HG03571 (cell line): Measurements from ENCODE around the gene ARHGEF26.

Experiments used
- ATAC-seq: cut with Tn5 transposase; IDR thresholded peaks from one replicate; pipeline ENCODE4 v1.9.1; 2021; ENCODE audit not compliant: unreplicated experiment

The ARHGEF26 gene

DNA sequence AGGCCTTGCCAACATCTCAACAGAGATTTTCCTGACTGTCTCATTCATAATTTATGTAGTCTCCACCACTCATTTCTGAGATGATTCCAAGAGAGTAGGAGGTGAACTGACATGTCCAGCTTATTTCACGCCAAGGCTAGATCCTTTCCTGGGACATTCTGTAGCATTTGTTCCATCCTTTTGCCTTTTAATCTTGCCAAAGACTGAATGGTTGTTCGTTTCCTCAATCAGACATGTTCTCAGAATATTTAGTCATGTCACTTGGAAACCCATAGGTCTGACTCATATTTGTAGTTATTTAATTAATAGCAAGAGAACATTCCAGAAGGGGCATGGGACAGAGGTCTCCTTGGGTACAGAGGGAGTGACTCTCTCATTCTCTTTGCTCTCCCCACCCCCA lies 122.2 kb downstream of the ARHGEF26 start:
- ATAC-seq, result no peak

DNA sequence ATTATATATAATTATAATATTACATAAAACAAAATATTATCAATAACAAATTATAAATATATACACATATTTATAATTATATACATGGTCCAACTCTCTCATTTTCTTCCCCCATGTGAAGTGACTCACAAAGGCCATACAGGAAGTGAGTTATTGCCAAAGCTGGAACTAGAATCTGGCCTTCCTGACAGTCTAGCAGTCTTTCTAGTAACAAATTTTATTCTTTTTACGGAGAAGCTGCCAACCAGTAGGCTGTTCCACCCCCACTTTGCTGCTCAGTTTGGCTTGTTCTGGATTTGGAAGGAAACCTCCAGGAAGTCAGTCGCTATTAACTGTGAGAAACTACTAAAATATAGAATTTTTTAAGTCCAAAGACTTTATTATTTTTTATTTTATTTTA lies 123.5 kb downstream of the ARHGEF26 start:
- ATAC-seq, result no peak

DNA sequence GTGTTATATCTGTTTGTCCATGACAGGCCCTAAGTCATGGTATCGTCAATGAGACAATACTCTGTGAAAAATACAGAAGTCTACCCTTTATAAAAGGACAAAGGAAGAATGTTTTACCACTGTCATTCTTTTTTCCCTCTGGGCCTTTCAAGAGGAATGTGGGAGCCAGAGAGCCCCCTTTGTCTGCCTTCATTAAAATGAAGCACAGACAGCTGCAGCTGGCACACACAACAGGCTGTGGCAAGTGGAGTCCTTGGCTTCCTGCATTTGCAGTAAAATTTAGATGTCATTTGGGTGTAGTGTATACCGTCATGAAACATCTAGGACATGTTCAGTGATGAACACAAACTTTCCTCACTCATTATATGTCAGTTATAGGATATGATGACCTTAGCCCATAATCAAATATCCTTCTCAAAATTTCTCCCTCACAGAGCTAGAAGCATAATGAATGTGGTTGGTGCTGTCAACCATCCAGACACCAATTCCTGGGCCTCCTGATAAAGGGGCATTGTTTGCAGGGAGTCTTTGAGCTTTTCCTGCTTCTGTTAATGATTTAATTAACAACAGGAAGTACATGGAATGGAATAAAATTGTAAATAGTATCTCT lies 126.7 kb downstream of the ARHGEF26 start:
- no peak for ATAC-seq

DNA sequence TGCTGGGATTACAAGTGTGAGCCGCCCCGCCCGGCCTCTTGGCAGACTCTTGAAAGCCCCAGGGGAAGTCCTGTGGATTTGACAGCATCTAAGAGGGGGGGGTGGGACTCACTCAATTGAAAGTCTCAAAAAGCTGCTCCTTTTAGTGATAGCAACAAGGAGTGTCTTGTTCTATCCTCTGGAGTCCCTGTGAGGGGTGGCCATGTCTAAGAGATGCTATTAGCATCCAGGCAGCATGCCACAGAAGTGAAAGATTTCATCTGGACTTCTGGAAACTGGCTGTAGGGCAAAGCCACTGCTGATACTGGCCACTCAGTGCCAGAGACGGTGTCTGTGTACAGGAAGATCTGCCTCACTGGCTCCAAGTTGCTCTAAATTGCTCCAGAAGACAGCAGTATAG lies 129.1 kb downstream of the ARHGEF26 start:
- ATAC-seq, result no peak

DNA sequence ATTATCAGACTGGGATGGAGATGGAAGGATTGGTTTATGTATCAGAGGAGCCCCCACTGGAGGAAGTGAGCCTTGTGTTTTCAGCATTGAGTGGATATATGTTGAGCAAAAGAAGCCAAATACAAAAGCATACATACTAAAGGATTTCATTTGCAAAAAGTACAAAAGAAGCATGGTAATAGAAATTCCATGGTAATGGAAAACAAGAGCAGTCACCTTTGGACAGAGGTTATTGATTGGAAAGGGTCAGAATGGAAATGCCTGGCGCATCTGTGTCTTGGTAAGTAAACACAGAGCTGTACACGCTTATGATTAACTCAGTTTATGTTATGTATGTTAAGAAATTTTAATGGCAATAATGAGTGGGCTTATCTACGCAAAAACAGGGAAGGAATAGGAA lies 130.4 kb downstream of the ARHGEF26 start:
- no peak for ATAC-seq

DNA sequence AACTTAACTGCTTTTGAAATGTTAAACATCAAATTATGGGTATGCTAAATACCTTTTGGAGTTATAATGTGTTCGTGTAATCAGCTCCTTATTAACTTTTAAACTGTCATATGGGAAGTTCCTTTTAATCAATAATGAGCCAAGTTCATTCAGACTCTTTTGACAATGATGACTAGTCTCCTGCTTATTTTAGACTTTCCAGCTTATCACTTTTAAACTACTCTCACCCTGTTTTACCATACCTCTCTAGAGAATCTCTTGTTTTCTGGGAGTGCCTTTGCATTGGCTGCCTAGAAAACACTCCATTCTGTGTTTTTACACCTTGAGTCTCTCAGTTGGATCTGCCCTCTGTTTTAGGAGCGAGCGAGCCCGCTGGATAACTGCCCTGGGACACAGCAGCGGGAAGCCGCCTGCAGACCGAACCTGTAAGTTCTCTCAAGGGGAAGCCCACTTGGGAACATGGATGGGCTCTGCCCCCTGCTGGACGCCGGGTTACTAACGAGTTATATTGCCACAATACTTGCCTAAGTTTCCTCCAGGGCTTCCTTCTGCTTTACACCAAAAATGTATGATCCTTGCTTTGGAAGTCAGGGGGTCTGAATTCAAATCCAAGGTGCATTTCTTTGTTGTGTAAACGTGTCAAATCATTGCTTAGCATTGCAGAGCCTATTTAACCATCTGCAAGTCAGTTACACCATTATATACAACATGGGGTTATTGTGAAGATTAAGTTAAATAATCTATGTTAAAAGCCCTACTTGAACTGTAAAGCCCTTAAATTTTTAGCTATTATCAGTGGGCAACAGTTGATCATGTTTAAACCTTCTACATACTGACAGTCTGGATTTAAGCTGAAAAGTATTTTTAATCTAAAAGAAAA lies 131.8 kb downstream of the ARHGEF26 start:
- peak; percentile 91 for ATAC-seq

DNA sequence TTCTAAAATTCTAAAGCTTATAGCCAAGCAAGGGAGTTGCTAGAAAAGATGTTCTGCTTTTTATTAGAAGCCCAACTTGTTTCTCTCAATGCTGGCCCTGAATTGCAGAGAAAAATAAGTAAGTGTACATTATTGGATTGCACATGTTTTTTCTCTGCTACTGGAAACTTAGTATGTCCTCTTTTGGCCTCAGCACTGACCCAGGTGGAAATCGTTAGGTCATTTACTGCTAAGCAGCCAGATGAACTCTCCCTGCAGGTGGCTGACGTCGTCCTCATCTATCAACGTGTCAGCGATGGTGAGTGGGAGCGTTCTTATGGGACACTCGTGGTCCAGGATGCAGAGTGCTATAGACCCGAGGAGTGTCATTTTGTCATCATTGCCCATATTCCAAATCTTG lies 133.3 kb downstream of the ARHGEF26 start:
- no peak for ATAC-seq

DNA sequence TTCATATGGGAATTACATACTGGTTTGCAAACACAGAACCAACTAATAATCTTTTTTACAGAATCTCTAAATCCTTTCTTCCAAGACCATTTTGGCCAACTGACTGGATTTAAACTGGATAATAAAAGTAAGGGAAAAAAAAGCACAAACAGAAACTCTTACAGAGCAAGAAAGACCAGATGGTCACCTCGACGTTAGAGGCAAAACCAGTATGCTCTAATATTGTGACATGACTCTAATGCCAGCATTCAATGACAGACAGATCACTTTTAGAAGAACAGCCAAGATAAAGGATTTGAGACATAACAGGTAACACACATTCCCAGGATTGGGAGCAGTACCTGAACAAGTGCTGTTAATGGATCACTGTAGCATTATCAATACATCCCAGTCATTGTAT lies 152.2 kb downstream of the ARHGEF26 start:
- ATAC-seq, result no peak

DNA sequence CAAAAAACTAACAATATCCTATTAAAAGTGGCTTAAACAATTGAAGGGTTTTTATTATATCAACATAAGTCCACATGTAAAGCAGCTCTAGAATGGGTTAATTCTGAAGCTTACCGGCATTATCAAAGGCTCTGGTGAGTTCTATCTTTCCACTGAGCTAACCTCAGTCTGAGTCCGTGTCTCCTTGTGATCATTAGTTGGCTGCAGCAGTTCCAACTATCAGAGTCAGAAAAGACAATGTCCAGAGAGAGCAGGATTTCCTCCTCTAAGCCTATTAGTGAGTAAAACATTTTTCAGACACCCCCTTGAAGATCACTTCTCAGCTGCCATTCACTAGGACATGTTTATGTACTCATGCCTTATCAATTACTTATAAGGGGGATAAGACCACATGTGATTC lies 153.2 kb downstream of the ARHGEF26 start:
- no peak for ATAC-seq

DNA sequence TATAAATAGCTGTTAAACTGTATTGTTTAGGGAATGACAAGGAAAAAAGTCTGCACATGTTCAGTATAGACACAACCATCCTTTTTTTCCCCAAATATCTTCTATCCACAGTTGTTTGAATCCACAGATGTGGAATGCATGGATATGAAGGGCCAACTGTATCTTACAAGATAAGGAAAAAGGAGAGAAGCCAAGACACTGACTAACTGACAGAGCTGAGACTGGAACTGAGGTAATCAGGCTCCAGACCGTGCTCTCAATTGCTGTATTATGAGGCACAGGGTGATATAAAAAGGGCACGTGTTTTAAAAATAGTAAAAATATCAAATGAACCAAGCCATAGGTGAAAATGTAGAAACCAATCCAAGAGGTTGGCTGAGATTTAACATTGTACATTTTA lies 154.1 kb downstream of the ARHGEF26 start:
- no peak for ATAC-seq

DNA sequence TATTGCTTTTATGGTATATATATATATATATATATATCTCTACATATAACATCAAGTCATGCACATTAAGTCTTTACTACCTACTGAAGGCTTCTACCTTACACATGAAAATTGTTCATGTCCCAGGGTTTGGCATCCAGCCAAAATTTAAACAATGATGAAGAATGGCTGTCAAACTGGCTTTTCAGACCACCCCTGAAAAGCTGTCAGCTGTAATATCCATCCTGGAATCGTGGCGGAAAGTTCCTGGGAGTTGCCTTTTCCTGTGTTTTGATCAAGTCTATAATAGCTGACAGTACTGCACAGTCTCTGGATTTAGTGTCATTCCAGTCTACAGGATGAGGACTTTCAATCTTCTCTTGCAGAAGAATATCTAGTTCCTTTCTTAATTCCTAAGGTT lies 154.8 kb downstream of the ARHGEF26 start:
- ATAC-seq, result no peak

DNA sequence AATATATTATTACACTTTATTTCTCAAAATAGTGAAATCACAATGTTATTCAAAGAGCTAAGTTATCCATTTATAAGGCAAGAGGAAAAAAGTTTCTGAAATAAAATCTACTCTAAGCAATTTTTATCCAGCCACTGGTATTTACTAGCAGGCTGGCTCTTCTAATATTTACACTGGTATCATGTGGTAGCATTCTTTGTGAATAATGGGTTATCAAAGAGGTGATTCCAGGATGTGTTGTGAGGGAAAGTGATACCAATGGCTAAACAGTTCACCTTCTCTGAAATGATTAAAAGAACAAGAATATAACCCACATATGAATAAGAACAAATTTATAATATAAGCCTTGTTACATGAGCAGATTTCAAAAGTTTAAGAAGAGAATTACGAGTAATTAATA lies 159.0 kb downstream of the ARHGEF26 start:
- no peak for ATAC-seq

DNA sequence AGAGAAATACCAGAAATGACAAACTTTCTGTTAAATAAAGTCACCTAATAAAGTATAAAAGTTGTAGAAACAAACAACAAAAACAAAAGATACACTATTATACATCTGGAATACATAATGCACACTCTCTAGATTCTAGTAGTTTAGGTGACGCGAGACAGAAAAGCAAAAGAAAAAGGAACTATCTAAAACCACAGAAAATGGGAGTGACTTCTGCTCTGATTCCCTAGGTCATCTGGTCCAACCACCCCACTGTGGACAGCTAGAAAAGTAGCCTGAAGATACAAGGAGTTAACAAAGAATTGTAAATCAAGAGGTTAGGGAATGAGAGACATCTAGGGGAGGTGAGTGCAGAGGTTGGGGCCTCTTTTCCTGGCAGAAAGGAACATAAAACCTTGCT lies 164.0 kb downstream of the ARHGEF26 start:
- ATAC-seq, result no peak

DNA sequence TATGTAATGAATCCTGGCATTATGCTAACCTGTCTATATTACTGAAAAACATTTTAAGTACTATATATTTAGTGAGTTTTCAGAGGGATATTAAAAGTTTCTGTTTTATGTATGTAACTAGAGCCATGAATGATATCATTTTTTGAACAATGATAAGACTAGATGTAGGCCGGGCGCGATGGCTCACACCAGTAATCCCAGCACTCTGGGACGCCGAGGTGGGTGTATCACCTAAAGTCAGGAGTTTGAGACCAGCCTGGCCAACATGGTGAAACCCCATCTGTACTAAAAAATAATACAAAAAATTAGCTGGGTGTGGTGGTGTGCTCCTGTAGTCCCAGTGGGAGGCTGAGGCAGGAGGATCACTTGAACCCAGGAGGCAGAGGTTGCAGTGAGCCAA lies 169.0 kb downstream of the ARHGEF26 start:
- ATAC-seq, result no peak

DNA sequence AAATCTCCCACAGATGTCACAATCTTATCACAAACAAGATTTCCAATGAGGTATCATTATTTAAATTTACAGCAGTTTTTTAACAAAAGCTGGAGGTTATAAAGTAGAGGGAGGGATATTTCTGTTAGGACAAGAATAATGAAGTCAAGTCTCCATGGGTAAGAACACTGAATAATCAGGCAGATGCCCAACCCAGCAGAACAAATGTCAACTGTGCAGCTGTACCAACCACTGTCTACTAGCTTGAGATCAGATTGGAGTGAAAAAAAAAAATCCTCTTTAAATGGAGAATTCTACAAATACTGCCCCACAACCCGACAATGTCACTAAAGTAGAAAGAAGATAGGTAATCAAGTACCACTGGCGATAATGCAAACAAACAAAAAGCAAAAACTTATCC lies 172.8 kb downstream of the ARHGEF26 start:
- no peak for ATAC-seq

DNA sequence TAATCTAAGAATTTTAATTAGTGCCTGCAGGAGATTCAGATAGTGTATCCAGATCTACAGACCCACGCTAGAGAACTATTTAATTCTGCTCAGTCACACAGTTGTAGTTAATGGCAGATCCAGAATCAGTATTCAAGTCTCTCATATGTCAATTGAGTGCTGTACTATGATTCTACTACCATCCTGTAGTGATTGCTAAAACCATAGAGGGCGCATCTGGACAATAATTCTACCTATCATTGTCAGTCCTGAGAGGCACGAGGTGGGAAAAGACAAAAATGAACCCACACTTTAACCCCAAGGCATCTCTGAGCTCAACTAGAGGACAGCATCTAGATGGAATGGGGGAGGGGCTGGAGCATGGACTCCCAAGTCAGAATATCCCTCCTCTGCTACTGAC lies 180.4 kb downstream of the ARHGEF26 start:
- no peak for ATAC-seq

DNA sequence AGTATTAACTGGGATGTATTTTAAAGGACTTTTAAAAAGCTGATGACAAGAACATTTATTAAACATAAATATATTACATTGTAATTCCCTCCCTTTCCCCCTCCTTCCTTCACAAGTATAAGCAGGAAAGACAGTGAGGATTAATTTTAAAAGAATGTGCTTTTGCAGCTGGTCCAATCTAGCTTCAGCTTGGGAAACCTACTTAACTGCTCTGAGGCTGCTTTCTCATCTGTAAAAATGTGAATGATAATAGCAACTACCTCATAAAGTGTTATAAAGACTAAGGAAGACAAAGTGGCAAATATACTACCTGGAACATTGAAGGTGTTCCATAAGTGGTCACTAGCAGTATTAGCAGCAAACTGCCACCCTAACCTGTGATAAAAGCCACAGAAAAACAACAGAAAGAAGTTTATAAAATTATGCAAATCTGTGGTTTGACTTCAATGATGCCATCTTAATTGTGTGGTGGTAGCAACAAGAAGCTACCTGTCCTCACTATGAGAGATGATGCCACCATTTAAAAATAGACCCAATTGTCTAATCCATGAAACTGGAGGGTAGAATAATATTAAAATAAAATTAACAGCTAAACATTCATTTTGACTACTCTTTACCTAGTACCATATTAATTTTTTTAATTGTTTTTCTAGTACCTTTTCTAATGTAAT lies 183.1 kb downstream of the ARHGEF26 start:
- ATAC-seq, result peak; percentile 39

DNA sequence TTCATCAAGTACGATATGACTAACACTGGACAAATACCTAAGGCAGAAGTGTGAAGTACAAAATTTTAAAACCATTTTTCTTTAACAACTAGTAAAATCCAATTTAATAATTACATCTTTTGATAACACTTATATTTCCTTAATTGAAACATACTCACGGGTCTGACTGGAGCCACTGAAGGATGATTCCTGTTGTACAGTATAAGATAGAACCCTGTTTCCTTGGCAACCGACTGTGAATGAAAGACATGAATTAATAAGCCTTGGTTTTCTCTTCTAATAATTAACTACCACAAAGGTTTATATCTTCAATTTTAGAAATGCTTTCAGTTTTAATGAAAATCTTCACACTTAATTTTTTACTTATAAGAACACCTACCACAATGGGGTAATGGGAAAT lies 183.7 kb downstream of the ARHGEF26 start:
- ATAC-seq, result peak; percentile 63

DNA sequence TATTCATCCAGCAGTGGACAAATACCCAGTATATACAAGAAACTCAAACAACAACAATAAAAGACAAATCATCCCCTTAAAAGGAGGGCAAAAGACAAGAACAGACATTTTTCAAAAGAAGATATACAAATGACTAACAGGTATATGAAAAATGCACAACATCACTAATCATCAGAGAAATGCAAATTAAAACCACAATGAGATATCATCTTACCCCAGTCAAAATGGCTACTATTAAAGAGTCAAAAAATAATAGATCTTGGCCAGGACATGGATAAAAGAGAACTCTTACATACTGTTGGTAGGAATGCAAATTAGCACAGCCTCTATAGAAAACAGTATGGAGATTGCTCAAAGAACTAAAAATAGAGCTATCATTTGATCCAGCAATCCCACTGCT lies 186.2 kb downstream of the ARHGEF26 start:
- ATAC-seq, result no peak
